Activated naive CD4-positive, alpha-beta T cell treated with Interleukin-2 at 50 U/mL for 16 hours (primary cell): ENCODE data around the gene PTPRM.

Experiments
- DNase-seq: peaks from one replicate; pipeline ENCODE4 v3.0.0-alpha.2; 2020

The PTPRM gene

GRCh38 chr18:8073167-8073566 is 506.1 kb downstream of the PTPRM start:
- DNase-seq = no peak

GRCh38 chr18:8080092-8080491 is 513.0 kb downstream of the PTPRM start:
- no peak for DNase-seq

- no peak for DNase-seq
These were observed 514.2 kb downstream of the PTPRM start for GRCh38 chr18:8081267-8081666.

GRCh38 chr18:8081872-8082553 is 514.9 kb downstream of the PTPRM start:
- no peak for DNase-seq

GRCh38 chr18:8084160-8084559 is 517.0 kb downstream of the PTPRM start:
- DNase-seq = no peak

- DNase-seq = no peak
These were observed 521.5 kb downstream of the PTPRM start for GRCh38 chr18:8088626-8089025.

GRCh38 chr18:8091035-8091434 is 523.9 kb downstream of the PTPRM start:
- no peak for DNase-seq

GRCh38 chr18:8095947-8096570 is 528.9 kb downstream of the PTPRM start:
- DNase-seq = no peak

GRCh38 chr18:8097399-8097798 is 530.3 kb downstream of the PTPRM start:
- no peak for DNase-seq

GRCh38 chr18:8097927-8098326 is 530.8 kb downstream of the PTPRM start:
- DNase-seq = no peak

GRCh38 chr18:8106603-8107002 is 539.5 kb downstream of the PTPRM start:
- DNase-seq = no peak

GRCh38 chr18:8107426-8107825 is 540.3 kb downstream of the PTPRM start:
- DNase-seq = no peak

GRCh38 chr18:8114480-8114879 is 547.4 kb downstream of the PTPRM start:
- no peak for DNase-seq

- DNase-seq = no peak
These were observed 549.4 kb downstream of the PTPRM start for GRCh38 chr18:8116341-8117005.

GRCh38 chr18:8117006-8117371 is 549.9 kb downstream of the PTPRM start:
- no peak for DNase-seq

- no peak for DNase-seq
These were observed 554.0 kb downstream of the PTPRM start for GRCh38 chr18:8121101-8121500.

GRCh38 chr18:8121942-8122480 is 554.9 kb downstream of the PTPRM start:
- DNase-seq = no peak

GRCh38 chr18:8124232-8125146 is 557.4 kb downstream of the PTPRM start:
- no peak for DNase-seq

GRCh38 chr18:8130096-8130495 is 563.0 kb downstream of the PTPRM start:
- DNase-seq = no peak

GRCh38 chr18:8133032-8133431 is 565.9 kb downstream of the PTPRM start:
- DNase-seq = no peak

GRCh38 chr18:8133888-8134287 is 566.8 kb downstream of the PTPRM start:
- no peak for DNase-seq

GRCh38 chr18:8139127-8139527 is 572.0 kb downstream of the PTPRM start:
- no peak for DNase-seq

- DNase-seq = no peak
These were observed 572.8 kb downstream of the PTPRM start for GRCh38 chr18:8139891-8140406.
